HG03175 (cell line): ENCODE data around the gene FAHD2A.
"Not testable (repeated sequence)": the region's sequence is repeated elsewhere in the genome, so short reads cannot be mapped to it uniquely, and the experiment has no call there.

Source experiments
- ATAC-seq: cut with Tn5 transposase; IDR thresholded peaks from one replicate; pipeline ENCODE4 v1.9.1; 2021; ENCODE audit warnings: mild to moderate bottlenecking, moderate library complexity; ENCODE audit not compliant: unreplicated experiment

FAHD2A gene, protein sequence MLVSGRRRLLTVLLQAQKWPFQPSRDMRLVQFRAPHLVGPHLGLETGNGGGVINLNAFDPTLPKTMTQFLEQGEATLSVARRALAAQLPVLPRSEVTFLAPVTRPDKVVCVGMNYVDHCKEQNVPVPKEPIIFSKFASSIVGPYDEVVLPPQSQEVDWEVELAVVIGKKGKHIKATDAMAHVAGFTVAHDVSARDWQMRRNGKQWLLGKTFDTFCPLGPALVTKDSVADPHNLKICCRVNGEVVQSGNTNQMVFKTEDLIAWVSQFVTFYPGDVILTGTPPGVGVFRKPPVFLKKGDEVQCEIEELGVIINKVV

DNA sequence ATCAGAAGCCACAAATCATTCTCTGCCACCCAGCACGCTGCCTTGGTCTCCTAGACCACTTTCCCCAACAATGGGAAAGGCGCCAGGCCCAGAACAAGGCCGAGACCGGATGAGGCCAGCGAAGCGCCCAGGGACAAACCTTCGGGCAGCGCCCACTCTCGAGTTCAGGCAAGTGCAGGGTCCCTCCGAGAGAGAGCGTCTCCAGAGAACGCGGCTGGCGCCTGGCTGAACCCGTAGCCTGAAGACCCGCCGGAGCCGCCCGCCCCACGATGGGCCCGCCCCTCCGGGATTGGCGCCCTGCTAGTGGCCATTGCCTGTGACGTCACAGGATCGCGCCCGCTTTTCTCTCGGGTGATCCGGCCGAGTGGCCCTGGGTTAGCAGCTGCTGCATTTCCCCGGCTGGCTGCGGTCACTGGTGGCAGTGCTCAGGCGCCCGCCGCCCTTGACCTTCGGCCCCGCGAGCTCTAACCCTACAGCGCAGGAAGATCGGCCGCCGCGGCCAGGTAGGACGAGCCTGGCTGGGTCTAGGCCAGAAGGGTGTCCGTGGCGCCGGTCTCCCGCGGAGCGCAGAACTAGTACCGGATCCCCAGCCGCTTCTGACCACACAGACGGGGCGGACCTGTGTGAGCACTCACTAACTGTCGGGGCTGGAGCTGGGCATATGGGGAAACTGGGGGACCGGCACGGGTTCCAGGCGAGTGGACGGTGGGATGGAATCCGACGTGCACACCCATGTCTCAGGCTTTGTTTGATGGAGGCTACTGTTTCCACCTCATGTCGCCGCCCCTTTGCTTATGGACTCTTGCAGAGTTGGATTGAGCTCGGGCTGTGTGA is at the start of gene FAHD2A:
Gene FAHD2A, plus strand, starts transcription at position 339 of the 834 bp plus-strand sequence. CDS start 2,851 bp downstream, outside the sequence.
- ATAC-seq: peak; percentile 95

DNA sequence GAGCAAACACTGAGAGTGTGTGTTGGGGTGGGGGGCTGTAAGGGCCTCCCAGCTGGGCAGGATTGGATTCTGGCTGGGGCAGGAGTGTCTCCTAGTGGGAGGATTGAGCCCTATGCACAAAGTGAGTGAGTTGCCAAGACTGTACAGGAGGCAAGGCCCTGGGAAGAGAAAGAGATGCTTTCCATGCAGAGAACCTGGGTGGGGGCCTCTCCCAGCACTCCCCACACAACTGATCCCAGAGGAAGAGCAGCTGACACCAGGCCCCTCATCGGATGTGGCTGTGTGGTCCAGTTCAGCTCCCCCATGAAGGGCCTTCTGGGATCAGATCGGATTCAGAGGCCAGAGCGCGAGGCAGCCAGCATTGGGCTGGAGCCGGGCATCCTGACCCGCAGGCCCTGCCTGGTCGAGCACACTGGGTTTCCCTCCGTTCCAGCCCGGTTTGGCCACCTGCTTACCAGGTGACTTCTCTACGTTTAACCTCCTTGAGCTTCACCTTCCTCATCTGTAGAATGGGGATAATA is 49.4 kb upstream of the FAHD2A start:
- no peak for ATAC-seq

DNA sequence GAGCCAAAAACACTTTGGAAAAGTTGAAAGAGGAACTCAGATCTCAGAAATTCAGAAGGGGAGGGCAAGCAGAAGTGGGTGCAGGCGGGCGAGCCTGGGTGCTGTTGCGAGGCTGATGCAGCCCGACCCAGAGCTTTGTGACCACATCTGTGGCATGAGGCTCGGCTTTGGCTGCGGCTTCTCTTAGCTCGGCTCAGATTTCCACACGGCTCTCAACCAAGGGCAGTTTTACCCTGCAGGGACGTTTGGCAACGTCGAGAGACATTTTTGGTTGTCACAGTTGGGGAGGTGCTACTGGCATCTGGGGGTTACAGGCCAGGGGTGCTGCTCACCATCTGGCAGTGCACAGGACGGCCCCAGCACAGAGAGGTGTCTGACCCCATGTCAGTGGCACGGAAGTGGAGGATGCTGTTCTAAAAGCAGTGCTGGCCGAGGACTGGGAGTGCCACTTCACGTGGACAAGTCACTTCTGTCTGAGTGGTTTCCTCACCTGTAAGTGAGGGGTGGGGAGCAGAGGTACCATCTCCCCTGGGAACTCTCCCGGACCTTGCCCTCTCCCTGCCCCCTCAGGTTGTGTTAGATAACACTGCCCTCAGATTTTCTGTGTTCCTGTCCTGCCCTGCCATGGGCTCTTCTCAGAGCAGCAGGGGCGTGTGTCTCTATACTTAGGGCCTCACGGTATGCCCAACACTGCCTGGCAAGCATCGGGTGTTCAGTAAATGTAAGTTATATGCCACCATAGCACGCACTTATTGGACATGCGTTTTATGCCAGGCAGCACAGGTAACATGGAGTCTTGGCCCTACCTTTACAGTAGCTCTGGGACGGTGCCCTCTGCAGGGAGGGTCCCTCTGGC is 48.7 kb upstream of the FAHD2A start:
- no peak for ATAC-seq

DNA sequence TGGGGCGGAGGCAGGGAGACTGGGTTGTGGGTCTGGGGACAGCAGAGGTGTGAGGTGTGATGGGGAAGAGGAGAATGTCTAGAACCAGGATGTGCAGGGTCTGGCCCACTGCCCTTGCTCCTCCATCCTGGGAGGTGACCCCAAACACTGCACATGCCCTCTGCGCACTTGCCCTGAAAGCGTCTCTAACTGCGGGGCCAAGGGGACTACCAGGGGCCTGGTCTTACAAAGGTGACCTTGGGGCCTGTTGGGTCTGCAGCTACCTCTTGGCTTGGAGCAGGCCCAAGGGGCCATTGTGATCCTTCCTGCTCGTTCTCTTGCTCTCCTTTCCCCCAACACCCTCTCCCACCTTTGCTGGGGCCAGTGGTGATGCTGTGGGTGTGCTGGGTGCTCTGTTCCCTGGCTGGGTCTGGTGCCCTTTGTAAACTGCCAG is 48.0 kb upstream of the FAHD2A start:
- no peak for ATAC-seq

DNA sequence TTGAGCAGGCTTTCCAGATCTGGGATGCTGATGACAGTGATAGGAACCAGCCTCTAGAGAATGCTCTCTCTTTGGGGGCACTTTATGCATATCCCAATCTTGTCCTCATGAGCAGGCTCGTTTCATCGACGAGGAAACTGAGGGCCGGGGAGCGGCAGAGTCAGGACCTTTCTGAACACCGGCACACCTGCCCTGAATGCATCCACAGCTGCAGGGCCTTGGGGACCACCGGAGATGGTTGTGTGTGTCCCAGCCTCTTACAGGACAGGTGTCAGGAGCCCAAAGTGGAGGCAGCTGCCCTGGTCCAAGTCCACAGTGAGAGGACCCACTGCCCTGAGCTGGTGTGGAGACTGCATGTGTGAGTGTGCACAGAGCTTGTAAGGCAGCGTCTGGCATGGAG is 47.6 kb upstream of the FAHD2A start:
- no peak for ATAC-seq

DNA sequence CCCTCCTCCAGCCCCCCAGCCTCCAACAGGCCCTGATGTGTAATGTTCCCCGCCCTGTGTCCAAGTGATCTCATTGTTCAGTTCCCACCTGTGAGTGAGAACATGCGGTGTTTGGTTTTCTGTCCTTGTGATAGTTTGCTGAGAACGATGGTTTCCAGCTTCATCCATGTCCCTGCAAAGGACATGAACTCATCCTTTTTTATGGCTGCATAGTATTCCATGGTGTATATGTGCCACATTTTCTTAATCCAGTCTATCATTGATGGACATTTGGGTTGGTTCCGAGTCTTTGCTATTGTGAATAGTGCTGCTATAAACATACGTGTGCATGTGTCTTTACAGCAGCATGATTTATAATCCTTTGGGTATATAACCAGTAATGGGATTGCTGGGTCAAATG is 47.0 kb upstream of the FAHD2A start:
- ATAC-seq: not testable (repeated sequence)

DNA sequence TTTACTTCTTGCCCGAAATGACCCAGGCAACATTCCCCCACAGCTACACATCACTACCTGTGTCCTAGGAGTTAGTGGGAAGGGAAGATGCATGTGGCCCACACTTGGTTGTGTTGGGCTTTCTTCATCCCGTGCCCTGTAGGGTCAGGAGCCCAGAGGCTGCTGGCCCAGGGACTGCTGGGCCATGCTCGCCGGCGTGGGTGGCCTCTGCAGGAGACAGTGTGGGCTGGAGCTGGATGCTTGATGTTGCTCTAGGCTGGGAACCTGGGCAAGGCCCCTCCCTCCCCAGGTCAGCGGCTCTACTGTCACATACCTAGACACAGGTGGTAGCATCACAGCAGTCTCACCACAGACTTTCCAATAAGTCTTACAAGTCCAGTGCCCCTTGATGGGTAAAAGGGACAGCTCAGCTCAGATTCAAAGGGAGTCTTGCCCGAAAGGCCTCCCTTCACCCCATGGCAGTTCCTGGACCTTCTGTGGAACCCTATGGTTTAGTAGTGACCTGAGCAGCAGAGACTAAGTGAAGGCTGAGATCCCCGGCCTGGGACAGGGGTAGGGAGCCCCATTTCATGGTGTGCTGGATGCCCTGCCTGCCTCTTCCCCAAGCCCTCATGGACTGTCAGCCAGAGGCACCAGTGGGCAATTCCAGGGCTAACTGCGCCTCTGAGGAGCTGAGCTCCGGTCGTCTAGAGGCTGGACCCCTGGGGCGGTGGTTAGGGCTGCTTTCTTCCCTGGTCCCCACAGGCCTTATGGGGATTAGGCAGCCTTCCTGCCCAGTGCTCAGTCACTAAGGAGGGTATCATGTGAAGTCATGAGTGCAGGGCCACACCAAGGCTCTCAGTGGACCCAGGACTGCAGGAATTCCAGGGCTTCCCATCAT is 45.4 kb upstream of the FAHD2A start:
- no peak for ATAC-seq

DNA sequence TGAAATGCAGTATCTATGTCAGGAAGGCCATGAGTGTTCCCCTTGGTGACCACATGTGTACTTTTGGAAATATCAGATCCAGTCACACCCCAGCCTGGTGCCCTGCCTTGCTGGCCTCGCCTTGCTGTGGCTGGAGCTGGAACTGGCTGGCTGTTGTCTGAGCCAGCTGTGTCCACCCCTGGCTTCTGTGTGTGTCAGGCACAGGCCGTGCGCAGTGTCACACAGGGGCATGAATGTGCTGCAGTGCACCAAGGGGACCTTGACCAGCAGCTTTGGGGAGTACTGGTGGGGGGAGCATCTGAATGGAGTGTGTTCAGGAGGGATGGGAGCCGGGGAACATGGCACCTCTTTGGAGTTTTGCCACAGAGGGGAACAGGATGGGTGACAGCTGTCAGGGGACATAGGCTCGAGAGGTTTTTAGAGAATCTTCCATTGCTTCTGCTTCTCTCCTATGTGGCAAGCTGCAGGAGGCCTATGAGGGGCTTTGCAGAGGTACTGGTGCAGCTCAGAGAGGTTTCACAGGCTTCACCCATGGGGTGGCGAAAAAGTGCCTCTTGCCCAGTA is 44.7 kb upstream of the FAHD2A start:
- ATAC-seq: no peak

DNA sequence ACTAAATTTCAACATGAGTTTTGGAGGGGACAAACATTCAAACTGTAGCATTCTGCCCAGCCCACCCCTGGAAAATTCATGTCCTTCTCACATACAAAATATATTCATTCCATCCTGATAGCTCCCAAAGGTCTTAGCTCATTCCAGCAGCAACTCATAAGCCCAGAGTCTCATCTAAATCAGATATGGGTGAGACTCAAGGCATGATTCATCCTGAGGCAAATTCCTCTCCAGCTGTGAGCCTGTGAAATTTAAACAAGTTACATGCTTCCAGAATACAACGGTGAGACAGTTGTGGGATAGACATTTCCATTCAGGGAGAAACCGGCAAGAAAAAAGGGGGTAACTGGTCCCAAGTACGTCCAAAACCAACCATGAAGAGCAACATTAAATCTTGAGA is 43.5 kb upstream of the FAHD2A start:
- no peak for ATAC-seq

DNA sequence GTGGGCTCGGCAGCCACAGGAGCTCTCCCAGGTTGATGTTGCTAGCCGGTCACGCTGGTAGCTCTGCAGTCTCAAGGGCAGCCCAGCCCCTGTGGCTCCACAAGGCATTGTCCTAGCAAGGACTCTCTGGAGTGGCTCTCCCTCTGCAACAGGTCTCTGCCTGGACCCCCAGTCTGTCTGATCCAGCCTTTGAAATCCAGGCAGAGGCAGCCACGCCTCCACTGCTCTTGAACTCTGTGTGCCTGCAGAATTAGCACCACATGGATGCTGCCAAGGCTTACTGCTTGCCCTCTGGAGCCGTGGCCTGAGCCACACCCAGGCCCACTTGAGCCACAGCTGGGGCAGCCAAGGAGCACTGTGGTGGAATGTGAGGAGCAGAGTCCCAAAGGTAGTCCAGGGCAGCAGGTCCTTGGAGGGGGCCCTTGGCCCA is 43.0 kb upstream of the FAHD2A start:
- ATAC-seq: no peak

DNA sequence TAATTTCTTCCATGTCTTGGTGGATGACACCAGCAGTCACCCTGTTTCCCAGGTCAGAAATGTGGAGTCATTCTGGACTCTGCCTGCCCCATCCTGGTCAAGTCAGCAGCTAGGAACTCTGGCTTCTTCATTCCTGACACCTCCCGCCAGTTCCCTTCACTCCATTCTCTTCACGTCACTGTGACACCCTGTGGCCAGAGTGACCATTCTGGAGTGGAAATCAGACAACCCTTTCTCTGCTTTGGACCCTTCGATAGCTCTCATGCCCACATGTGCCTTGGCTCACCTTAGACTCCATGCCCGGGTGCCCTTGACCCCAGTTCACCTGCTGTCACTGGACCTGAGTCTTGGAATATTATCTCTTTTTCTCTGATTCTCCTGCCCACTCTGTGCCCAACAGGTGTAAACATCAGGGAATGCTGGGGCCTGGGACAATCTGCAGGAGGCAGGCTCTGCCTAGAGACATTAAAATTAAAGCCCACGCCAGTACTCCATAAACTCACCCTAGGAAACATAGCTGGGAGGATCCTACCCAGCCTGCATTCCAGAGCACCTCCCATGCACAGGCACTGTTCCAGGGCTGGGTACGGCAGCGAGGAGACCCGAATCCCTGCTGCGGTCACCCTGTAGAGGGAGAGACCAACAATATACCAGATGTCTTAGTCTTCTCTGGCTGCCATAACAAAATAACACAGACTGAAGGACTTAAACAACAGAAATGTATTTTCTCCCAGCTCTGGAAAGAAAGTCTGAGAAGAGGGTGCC is 41.1 kb upstream of the FAHD2A start:
- no peak for ATAC-seq

DNA sequence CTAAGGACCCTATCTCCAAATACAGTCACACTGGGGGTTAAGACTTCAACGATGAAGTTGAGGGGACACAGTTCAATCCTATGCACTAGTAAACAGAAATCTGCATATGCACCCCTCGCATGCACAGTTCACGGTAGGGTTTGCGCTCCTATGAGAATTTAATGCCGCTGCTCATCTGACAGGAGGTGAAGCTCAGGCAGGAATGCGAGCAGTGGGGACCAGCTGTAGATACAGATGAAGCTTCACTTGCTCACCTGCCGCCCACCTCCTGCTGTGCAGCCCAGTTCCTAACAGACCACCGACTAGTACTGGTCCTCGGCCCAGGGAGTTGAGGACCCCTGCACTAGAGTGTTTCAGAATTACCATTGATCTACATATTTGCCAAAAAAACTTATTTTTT is 40.0 kb upstream of the FAHD2A start:
- no peak for ATAC-seq

DNA sequence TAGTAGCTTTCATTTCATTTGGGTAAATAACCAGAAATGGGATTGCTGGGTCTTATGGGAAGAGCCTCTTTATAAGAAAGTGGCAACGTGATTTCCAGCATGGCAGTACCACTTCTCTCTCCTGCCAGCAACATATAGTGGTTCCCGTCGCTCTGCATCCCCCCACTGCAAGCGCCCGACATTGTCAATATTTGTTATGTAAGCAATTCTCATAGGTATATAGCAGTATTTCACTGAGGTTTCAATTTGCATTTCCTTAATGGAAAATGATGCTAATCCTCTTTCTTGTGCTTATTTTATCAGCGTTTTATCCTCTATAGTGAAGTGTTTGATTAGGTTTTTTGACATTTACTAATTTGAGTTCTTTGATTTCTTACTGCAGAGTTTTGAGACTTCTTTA is 36.0 kb upstream of the FAHD2A start:
- no peak for ATAC-seq

DNA sequence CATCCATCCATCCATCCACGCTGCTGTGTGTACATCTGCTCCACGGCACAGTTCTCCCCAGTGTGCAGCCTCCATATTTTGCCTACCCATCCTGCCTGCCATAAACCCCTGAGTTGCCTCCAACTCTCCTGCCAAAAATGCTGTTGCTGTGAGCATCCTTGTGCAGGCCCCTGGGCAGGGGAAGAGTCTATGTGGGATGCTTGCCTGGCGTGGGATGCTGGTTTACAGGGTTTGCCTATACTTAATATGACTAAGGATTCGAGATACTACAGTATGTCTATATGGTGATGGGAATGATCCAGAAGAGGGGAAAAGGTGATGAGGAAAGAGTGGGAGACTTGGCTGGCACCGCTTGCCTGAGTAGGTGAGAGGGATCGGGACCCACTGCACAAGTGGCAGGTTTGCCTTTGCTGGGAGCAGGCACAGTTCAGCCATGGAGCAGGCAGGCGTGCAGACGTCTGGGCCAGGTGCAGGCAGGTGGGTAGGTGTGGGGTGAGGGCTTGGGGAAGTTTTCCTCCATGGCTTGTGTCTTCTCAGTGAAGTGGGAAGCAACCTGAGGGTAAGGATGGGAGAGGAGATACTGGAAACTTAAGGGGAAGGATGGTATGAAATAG is 30.2 kb upstream of the FAHD2A start:
- no peak for ATAC-seq

DNA sequence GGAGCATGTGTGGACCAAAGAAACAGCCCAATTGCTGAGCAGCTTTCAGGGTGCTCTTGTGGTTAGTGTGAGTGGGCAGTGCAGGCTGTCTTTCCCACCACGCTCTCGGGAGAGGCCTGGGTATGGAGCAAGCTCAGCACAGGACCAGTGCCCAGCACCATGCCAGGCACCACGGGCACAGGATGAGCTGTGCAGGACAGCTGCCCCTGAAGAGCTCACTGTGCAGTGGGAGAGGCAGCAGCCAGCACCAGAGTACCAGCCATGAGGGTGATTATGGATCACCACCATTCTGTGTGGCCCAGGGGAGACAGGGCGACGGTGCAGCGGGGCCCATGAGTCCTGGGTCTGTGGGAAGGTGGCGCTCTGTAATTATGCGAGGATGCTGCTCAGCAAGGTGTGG is 29.7 kb upstream of the FAHD2A start:
- no peak for ATAC-seq

DNA sequence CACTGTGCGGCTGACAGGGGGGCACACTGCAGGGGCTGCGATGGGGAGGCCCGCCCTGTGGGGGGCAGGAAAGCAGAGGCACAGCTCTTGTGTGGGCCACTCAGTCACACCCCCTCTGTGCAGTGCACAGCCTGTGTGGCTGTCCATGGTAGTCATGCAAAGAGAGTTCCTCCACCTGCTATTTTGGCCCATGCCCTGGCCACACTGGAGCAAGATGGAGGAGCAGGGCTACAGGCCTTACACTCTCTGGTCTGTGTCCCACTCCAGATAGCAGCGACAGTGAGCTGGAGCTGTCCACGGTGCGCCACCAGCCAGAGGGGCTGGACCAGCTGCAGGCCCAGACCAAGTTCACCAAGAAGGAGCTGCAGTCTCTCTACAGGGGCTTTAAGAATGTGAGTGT is 28.5 kb upstream of the FAHD2A start:
- no peak for ATAC-seq

DNA sequence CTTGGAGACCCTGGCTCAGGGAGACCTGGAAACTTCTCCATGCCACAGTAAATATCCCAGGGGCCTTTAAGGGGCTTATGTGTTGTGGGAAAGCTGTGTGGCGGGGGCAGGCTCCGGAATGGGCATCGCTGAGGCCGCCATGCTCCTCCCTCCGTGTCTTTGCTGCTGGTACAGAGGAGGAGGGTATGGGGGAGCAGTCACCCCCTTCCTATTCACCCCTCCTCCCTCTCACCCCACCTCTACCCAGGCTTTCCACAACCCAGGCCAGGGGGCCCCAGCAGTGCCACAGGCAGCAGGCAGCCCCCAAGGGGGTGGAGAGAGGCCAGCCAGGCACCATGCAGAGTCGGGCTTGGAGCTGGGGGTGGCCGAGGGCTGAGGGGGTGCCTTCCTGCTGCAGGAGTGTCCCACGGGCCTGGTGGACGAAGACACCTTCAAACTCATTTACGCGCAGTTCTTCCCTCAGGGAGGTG is 28.0 kb upstream of the FAHD2A start:
- no peak for ATAC-seq

DNA sequence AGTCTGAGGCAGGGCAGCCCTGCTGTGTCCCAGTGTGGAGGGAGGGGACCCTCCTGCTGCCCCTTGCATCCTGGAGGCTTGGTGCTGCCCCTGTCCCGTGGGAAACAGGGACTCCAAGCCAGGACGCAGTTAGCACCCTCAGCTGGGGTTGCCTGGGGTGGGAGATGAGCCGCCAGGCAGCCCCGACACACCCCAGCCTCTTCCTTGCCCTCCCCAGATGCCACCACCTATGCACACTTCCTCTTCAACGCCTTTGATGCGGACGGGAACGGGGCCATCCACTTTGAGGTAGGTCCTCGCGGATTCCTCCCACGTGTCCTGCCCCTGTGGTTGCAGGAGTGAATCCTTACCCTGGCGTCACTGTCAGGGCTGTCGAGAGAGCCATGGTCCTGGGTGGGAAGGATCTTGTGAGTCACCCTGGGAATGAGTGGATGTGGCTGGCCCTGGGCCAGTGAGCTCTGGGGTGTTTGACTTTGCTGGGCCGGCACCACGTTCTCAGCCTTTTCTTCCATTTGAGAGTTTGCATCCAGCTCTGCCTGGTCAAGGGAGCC is 27.5 kb upstream of the FAHD2A start:
- ATAC-seq: no peak
